Endothelial cell of umbilical vein (primary cell): Measurements from ENCODE around the gene UBE3B. TPM values are rescaled to one million over a fixed set of nuclear protein-coding genes. Genes with fewer than 3 reads are reported as not detected.

Experiments used
- BruUV-seq: library from RNA; stranded (reverse); fragments of 400-500 nt; replicated peaks from 2 replicates; lab custom pipeline; 2021; lab: Mats Ljungman, UMichigan
- CTCF ChIA-PET: fragments of 300-600, 350-600 bp; sonication (Branson Sonifier 250); formaldehyde crosslinking; loops from one replicate; lab custom pipeline; 2021; ENCODE audit warnings: antibody characterized with exemption, inconsistent platforms; lab: Charles Lee
- POLR2A ChIA-PET: fragments of 300-600, 350-600 bp; sonication (Branson Sonifier 250); formaldehyde crosslinking; loops from one replicate; lab custom pipeline; 2021; ENCODE audit warnings: antibody characterized with exemption, inconsistent platforms; lab: Charles Lee
- DNase-seq: peaks from one replicate; pipeline ENCODE4 v3.0.0-alpha.2; 2011; ENCODE audit warnings: low read depth, low spot score
- FAIRE-seq: peaks from 2 replicates; lab custom pipeline; 2011; peaks lifted over from hg19 to GRCh38; lab: Jason Lieb, UNC
- H2AFZ ChIP-seq: 2 replicates; pipeline ENCODE4 v1.6.0; 2012; ENCODE audit warnings: low read depth, low read length, control low read depth, inconsistent platforms
- H3K27ac ChIP-seq: 2 replicates; pipeline ENCODE4 v1.5.1; 2011; ENCODE audit warnings: low read depth, mild to moderate bottlenecking, control low read depth, low read length, moderate library complexity; ENCODE audit not compliant: insufficient read depth
- H3K27me3 ChIP-seq, 2 experiments: 2 replicates each; pipeline versions ENCODE4 v1.6.0 to v1.6.1; 2011; ENCODE audit warnings: low read length in 2 of 2, mixed read lengths in 1 of 2; ENCODE audit not compliant: control insufficient read depth in 2 of 2, insufficient read depth in 2 of 2
- H3K36me3 ChIP-seq, 2 experiments: 2 replicates in 1 of 2; 3 replicates in 1 of 2; pipeline ENCODE4 v1.5.1; 2011; ENCODE audit warnings: low read length in 2 of 2, mild to moderate bottlenecking in 1 of 2, moderate library complexity in 1 of 2; ENCODE audit not compliant: control insufficient read depth in 2 of 2, insufficient read depth in 2 of 2; ENCODE audit errors: extremely low read depth in 1 of 2
- H3K4me1 ChIP-seq: 3 replicates; pipeline ENCODE4 v1.5.1; 2011; ENCODE audit warnings: mild to moderate bottlenecking, low read length; ENCODE audit not compliant: control insufficient read depth, insufficient read depth; ENCODE audit errors: extremely low read depth
- H3K4me2 ChIP-seq: 2 replicates; pipeline ENCODE4 v1.6.1; 2011; ENCODE audit warnings: low read length, control low read depth, mixed read lengths; ENCODE audit not compliant: insufficient read depth
- H3K4me3 ChIP-seq, 3 experiments: fragments of 200-600 bp in 1 of 3; sonication (generic), shearing (Covaris generic) in 1 of 3; replicated peaks in 1 of 3; 2 replicates each; pipeline ENCODE4 v1.5.1; 2011 to 2016; ENCODE audit warnings: control low read depth in 3 of 3, low read length in 3 of 3, mild to moderate bottlenecking in 2 of 3, inconsistent platforms in 1 of 3, low read depth in 1 of 3, moderate library complexity in 1 of 3; ENCODE audit not compliant: insufficient read depth in 1 of 3
- H3K79me2 ChIP-seq: 2 replicates; pipeline ENCODE4 v1.6.0; 2012; ENCODE audit warnings: low read length, inconsistent platforms; ENCODE audit not compliant: control insufficient read depth, insufficient read depth
- H3K9ac ChIP-seq: replicated peaks from 2 replicates; pipeline ENCODE3; 2011; ENCODE audit warnings: low read length, control low read depth; ENCODE audit not compliant: insufficient read depth; ENCODE audit errors: extremely low read depth
- H3K9me1 ChIP-seq: replicated peaks from 3 replicates; pipeline ENCODE4 v1.6.0; 2011; ENCODE audit warnings: mild to moderate bottlenecking, low read length; ENCODE audit not compliant: control insufficient read depth, insufficient read depth; ENCODE audit errors: extremely low read depth
- H3K9me3 ChIP-seq: replicated peaks from 2 replicates; pipeline ENCODE4 v1.5.1; 2012; ENCODE audit warnings: low read length, inconsistent platforms; ENCODE audit not compliant: control insufficient read depth, insufficient read depth
- H4K20me1 ChIP-seq: replicated peaks from 2 replicates; pipeline ENCODE3; 2011; ENCODE audit warnings: mild to moderate bottlenecking, low read length; ENCODE audit not compliant: control insufficient read depth, insufficient read depth; ENCODE audit errors: extremely low read depth
- CTCF ChIP-seq, 2 donors: IDR thresholded peaks; 1 replicate in 1 of 2; 2 replicates in 1 of 2; pipeline ENCODE4 v1.5.1; 2011; ENCODE audit warnings: low read length in 2 of 2, mild to moderate bottlenecking in 2 of 2, moderate library complexity in 2 of 2, control low read depth in 1 of 2, inconsistent platforms in 1 of 2, low read depth in 1 of 2; ENCODE audit not compliant: insufficient read depth in 1 of 2; ENCODE audit errors: extremely low read depth in 1 of 2
- EZH2 ChIP-seq: IDR thresholded peaks from 2 replicates; pipeline ENCODE4 v1.6.1; 2012; ENCODE audit warnings: borderline replicate concordance, low read depth, mild to moderate bottlenecking, moderate library complexity, low read length, inconsistent platforms; ENCODE audit not compliant: severe bottlenecking
- FOS ChIP-seq: IDR thresholded peaks from 2 replicates; pipeline ENCODE4 v1.6.1; 2011; ENCODE audit warnings: mild to moderate bottlenecking, low read length, moderate library complexity, borderline replicate concordance; ENCODE audit not compliant: insufficient read depth
- GATA2 ChIP-seq: IDR thresholded peaks from 2 replicates; pipeline ENCODE4 v1.7.0; 2011; ENCODE audit warnings: low read depth, mild to moderate bottlenecking, moderate library complexity, mixed read lengths, low read length; ENCODE audit not compliant: insufficient read length, insufficient read depth
- JUN ChIP-seq: IDR thresholded peaks from 2 replicates; pipeline ENCODE4 v1.6.1; 2011; ENCODE audit warnings: borderline replicate concordance, low read depth; ENCODE audit not compliant: insufficient read length, insufficient read depth
- MAX ChIP-seq: IDR thresholded peaks from 2 replicates; pipeline ENCODE4 v1.6.1; 2011; ENCODE audit not compliant: insufficient read depth, insufficient read length
- MYC ChIP-seq: IDR thresholded peaks from one replicate; pipeline ENCODE4 v1.6.1; 2011; ENCODE audit warnings: mild to moderate bottlenecking, low read depth, low read length
- POLR2A ChIP-seq: IDR thresholded peaks from 2 replicates; pipeline ENCODE4 v1.6.1; 2012; ENCODE audit warnings: low read depth, mild to moderate bottlenecking, control low read depth, low read length
- POLR2AphosphoS5 ChIP-seq: IDR thresholded peaks from 2 replicates; pipeline ENCODE4 v1.6.1; 2012; ENCODE audit warnings: low read depth, mild to moderate bottlenecking, control low read depth, low read length, moderate library complexity; ENCODE audit not compliant: insufficient read depth
- dilution Hi-C: fragments of 300-500 bp; cut with MboI; formaldehyde crosslinking; loops from one replicate; pipeline ENCODE4 v1.15.0; 2019; ENCODE audit warnings: low sequenced_read_pairs; ENCODE audit not compliant: extremely low pct_ligation_motif_present
- intact Hi-C: fragments of 100-400 bp; cut with micrococcal nuclease; formaldehyde crosslinking; loops from one replicate; pipeline ENCODE4 v1.10.0; 2022
- polyA plus RNA-seq, 4 experiments: library from polyadenylated mRNA; depleted of rRNA in 3 of 4; stranded (reverse) in 3 of 4; unstranded in 1 of 4; fragments of >200 nt; gene quantifications; 2 replicates each; pipeline versions ENCODE4 v1.2.1 to v1.2.3, GENCODE V29; 2011 to 2012; ENCODE audit warnings: missing spikeins in 1 of 4
- total RNA-seq: library from RNA; stranded (reverse); gene quantifications from 2 replicates; pipeline ENCODE4 v1.2.3, GENCODE V29; 2021

UBE3B gene
- total and polyA plus RNA-seq, 2 donors (not counting 3 experiments of a cell fraction or from before 2014, with no cell fraction given) = 24.9 to 40.8 TPM

GRCh38 chr12:109504068-109504467, 26.6 kb downstream of the UBE3B start:
- FAIRE-seq (no peak), DNase-seq (no peak)
- Histone ChIP-seq H3K4me3 (no peak overlapping the region), H2AFZ (no peak overlapping the region), H3K36me3 (peaks cover 11 to 49% of the 10 kb centered on the region in 2 experiments), H3K9me3 (no peaks in the 10 kb centered on the region), H3K27me3 (no peaks in the 10 kb centered on the region), H3K79me2 (no peaks in the 10 kb centered on the region), H4K20me1 (no peaks in the 10 kb centered on the region), H3K27ac (no peak overlapping the region), H3K4me1 (no peaks in the 10 kb centered on the region), H3K9me1 (no peaks in the 10 kb centered on the region), H3K4me2 (no peak overlapping the region), H3K9ac (no peak overlapping the region)
- ChIA-PET CTCF (interaction anchor here (1.5 to 2.0 kb wide), 2 partner anchors 15 to 71 kb away, joined by 3 to 7 read pairs; no protein-coding TSS in a partner anchor), POLR2A (no interaction called here)
- dilution Hi-C loops = no loop called here
- intact Hi-C loops = no loop called here
- TF ChIP-seq CTCF (IDR thresholded peaks at IDR 0.05; ENCODE audit: extremely low read depth in 1 of 2, insufficient read depth in 1 of 2, low read depth in 1 of 2, low read length in 2 of 2) (no peak), POLR2A (no peak), GATA2 (no peak), JUN (no peak), POLR2AphosphoS5 (no peak), MYC (no peak), FOS (no peak), MAX (no peak), EZH2 (no peak)
- no TSS peak for BruUV-seq
